ENCODE results near the gene PITHD1.
"Not testable (repeated sequence)": the region's sequence is repeated elsewhere in the genome, so short reads cannot be mapped to it uniquely, and the experiment has no call there.

PITHD1 gene

DNA sequence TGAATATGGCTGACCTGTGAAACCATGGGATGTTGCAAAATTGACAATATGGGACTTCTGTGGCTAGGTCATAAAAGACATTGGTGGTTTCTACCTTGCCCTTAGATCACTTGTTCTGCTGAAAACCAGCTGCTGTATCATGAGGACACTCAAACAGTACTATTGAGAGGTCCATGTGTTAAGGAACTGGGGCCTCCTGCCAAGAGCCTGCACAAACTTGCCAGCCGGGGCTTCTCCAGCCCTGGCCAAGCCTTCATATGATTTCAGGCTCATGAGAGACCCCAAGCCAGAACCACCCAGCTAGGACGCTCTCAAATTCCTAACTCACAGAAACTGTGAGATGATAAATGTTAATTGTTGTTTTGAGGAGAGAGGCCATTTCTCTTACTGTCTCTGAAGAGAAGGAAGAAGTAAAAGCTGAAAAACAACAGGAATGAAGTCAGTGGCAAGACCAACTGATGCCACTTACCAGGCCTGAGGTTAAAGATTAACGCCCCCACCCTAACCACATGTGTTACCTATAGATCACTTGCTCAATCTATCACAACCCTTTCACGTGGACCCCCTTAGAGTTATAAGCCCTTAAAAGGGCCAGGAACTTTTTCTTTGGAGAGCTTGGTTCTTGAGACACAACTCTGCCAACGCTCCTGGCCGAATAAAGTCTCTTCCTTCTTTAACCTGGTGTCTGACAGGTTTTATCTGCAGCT is 3.9 kb upstream of the PITHD1 start:
- DNase-seq (ENCODE audit: insufficient read length, low spot score), result no peak
- TF ChIP-seq CTCF (IDR thresholded peaks at IDR 0.05; ENCODE audit: insufficient read depth, missing control alignments), result no peak
- no peak for FAIRE-seq

- DNase-seq (ENCODE audit: insufficient read length, low spot score) (no peak), FAIRE-seq (no peak)
- TF ChIP-seq CTCF (IDR thresholded peaks at IDR 0.05; ENCODE audit: insufficient read depth, missing control alignments), result no peak
Observed at GRCh38 chr1:23776217-23776616, 2.0 kb upstream of the PITHD1 start.

GRCh38 chr1:23779826-23780371 is 1.7 kb downstream of the PITHD1 start:
- TF ChIP-seq CTCF (IDR thresholded peaks at IDR 0.05; ENCODE audit: insufficient read depth, missing control alignments), result no peak
- FAIRE-seq (no peak), DNase-seq (ENCODE audit: insufficient read length, low spot score) (no peak)

DNA sequence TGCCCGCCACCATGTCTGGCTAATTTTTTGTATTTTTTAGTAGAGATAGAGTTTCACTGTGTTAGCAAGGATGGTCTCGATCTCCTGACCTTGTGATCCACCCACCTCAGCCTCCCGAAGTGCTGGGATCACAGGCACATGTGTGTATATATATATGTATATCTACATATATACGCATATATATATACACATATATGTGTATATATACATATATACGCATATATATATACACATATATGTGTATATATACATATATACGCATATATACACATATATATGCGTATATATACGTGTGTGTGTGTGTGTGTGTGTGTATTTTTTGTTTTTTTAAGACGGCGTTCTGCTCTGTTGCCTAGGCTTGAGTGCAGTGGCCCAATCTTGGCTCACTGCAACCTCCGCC is 4.9 kb downstream of the PITHD1 start:
- FAIRE-seq, result not testable (repeated sequence)

DNA sequence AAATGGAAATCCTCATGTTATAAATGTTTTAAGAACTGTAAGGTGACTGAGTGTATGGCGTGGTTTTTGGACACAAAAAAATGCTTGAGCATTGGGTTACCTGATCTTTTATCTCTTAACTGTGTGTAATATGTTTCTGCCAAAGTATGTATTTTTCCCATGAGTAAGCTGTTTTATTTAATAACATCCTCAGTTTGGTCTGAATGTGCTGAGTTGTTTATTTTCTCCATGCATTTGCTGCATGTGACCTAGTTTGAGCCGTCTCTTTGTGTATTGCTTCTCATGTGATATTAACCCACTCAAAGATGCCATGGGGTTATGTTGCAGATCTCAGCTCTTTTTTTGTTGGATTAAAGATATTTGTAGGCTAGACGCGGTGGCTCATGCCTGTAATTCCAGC is 6.6 kb downstream of the PITHD1 start:
- no peak for FAIRE-seq
- no peak for TF ChIP-seq CTCF (IDR thresholded peaks at IDR 0.05; ENCODE audit: insufficient read depth, missing control alignments)

More for the DNA sequence above, 4.9 kb downstream of the PITHD1 start:
- DNase-seq (ENCODE audit: insufficient read length, low spot score), result not testable (repeated sequence)

DNA sequence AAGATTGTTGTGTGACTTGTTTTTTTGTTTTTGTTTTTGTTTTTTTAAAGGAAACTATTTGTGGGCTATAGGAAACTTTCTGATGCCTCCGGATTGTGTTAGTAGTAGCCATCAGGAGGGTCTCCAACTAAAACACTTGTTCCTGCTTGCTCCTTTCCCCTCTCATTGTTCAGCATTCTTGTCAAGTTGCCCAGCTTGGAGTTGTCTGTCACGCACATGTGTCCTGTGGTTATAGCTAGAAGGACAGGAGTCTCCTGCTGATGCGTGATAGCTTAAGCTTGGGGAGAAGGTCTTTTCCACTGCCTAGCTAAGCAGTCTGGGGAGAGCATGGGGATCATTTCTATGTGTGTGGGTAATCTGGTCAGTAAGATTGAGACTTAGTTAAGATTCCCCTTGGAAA is 9.5 kb downstream of the PITHD1 start:
- TF ChIP-seq CTCF (IDR thresholded peaks at IDR 0.05; ENCODE audit: insufficient read depth, missing control alignments), result no peak
- DNase-seq (ENCODE audit: insufficient read length, low spot score) (no peak), FAIRE-seq (no peak)

More for the DNA sequence above, 6.6 kb downstream of the PITHD1 start:
- no peak for DNase-seq (ENCODE audit: insufficient read length, low spot score)

- TF ChIP-seq CTCF (IDR thresholded peaks at IDR 0.05; ENCODE audit: insufficient read depth, missing control alignments), result no peak
- DNase-seq (ENCODE audit: insufficient read length, low spot score) (no peak), FAIRE-seq (no peak)
Observed at GRCh38 chr1:23788695-23789094, 10.5 kb downstream of the PITHD1 start.

All from D721Med (cell line).